HepG2 (cell line): ENCODE measurements around the gene SIMC1. TPM values are rescaled to one million over a fixed set of nuclear protein-coding genes. Genes with fewer than 3 reads are reported as not detected.

ENCODE experiments used
- ATAC-seq: fragments of 200-7000 bp; cut with Tn5 transposase; 3 replicates; pipeline ENCODE4 v1.9.1; 2020; ENCODE audit warnings: mild to moderate bottlenecking, moderate library complexity
- BruUV-seq: library from RNA; stranded (reverse); fragments of 400-500 nt; replicated peaks from 2 replicates; lab custom pipeline; 2021; lab: Mats Ljungman, UMichigan
- CTCF ChIA-PET: fragments of 300-600 bp; formaldehyde crosslinking; extraction: SDS; loops from one replicate; lab custom pipeline; 2021; ENCODE audit warnings: low total read pairs, inconsistent platforms, low intra/inter-chr PET ratio; lab: Yijun Ruan, JAX
- POLR2A ChIA-PET: fragments of 350-600 bp; sonication (Branson Sonifier 250); formaldehyde crosslinking; loops from one replicate; lab custom pipeline; 2020; ENCODE audit warnings: antibody characterized with exemption, inconsistent platforms; lab: Yijun Ruan, JAX
- DNase-seq: peaks from one replicate; pipeline ENCODE4 v3.0.0-alpha.2; 2015; ENCODE audit warnings: low spot score
- FAIRE-seq: peaks from 3 replicates; lab custom pipeline; 2011; peaks lifted over from hg19 to GRCh38; lab: Jason Lieb, UNC
- H2AFZ ChIP-seq: one replicate; pipeline ENCODE4 v1.6.1; 2011; ENCODE audit warnings: low read length, inconsistent platforms
- H3K27ac ChIP-seq: fragments of 300-600 bp; 3 replicates; pipeline ENCODE4 v1.8.0; 2011; ENCODE audit warnings: mixed run types, mild to moderate bottlenecking, mixed read lengths, low read length, inconsistent platforms; ENCODE audit not compliant: insufficient read depth; ENCODE audit errors: extremely low read length
- H3K27me3 ChIP-seq, 2 experiments: fragments of 200-600 bp in 1 of 2; 2 replicates in 1 of 2; 3 replicates in 1 of 2; pipeline versions ENCODE4 v1.6.0 to v1.8.0; 2011; ENCODE audit warnings: low read length in 2 of 2, mild to moderate bottlenecking in 2 of 2, moderate library complexity in 2 of 2, inconsistent platforms in 1 of 2; ENCODE audit not compliant: insufficient read depth in 2 of 2, control insufficient read depth in 1 of 2
- H3K36me3 ChIP-seq, 2 experiments: fragments of 200-600 bp in 1 of 2; replicated peaks in 1 of 2; 2 replicates in 1 of 2; 3 replicates in 1 of 2; pipeline versions ENCODE4 v1.5.1 to v1.8.0; 2011; ENCODE audit warnings: low read length in 2 of 2, inconsistent platforms in 1 of 2; ENCODE audit not compliant: insufficient read depth in 2 of 2, control insufficient read depth in 1 of 2
- H3K4me1 ChIP-seq: 2 replicates; pipeline ENCODE4 v1.5.1; 2012; ENCODE audit warnings: low read length, inconsistent platforms; ENCODE audit not compliant: insufficient read depth
- H3K4me2 ChIP-seq: 2 replicates; pipeline ENCODE4 v1.6.0; 2011; ENCODE audit warnings: low read depth, low read length, inconsistent platforms
- H3K4me3 ChIP-seq, 3 experiments: fragments of 200-600 bp in 1 of 3; sonication (generic), shearing (Covaris generic) in 1 of 3; replicated peaks in 1 of 3; 2 replicates each; pipeline ENCODE4 v1.5.1; 2011 to 2016; ENCODE audit warnings: low read length in 3 of 3, inconsistent platforms in 2 of 3, low read depth in 2 of 3, mild to moderate bottlenecking in 2 of 3, control low read depth in 1 of 3, mixed read lengths in 1 of 3; ENCODE audit not compliant: insufficient read depth in 1 of 3
- H3K79me2 ChIP-seq: one replicate; pipeline ENCODE4 v1.6.1; 2011; ENCODE audit warnings: low read length, inconsistent platforms; ENCODE audit not compliant: insufficient read depth
- H3K9ac ChIP-seq: 2 replicates; pipeline ENCODE4 v1.6.0; 2011; ENCODE audit warnings: mild to moderate bottlenecking, low read depth, low read length, inconsistent platforms; ENCODE audit not compliant: insufficient read depth
- H3K9me3 ChIP-seq: 2 replicates; pipeline ENCODE4 v1.5.1; 2012; ENCODE audit warnings: mild to moderate bottlenecking, low read length
- H4K20me1 ChIP-seq: 2 replicates; pipeline ENCODE4 v1.6.0; 2011; ENCODE audit warnings: inconsistent platforms, mild to moderate bottlenecking, low read length, moderate library complexity; ENCODE audit not compliant: insufficient read depth
- CAMTA2 ChIP-seq: sonication (generic); formaldehyde crosslinking; IDR thresholded peaks from 2 replicates; pipeline ENCODE4 v1.4.0; 2020; ENCODE audit warnings: mild to moderate bottlenecking, missing genetic modification reagents, borderline replicate concordance
- GZF1 ChIP-seq: sonication (generic); formaldehyde crosslinking; IDR thresholded peaks from 2 replicates; pipeline ENCODE4 v1.5.1; 2020; ENCODE audit warnings: mild to moderate bottlenecking, missing genetic modification reagents
- ISX ChIP-seq: sonication (generic); formaldehyde crosslinking; conservative IDR thresholded peaks from 2 replicates; pipeline ENCODE4 v1.5.0; 2020; ENCODE audit warnings: missing genetic modification reagents
- KLF15 ChIP-seq: sonication (generic); formaldehyde crosslinking; IDR thresholded peaks from 2 replicates; pipeline ENCODE4 v1.8.1; 2023; ENCODE audit warnings: borderline replicate concordance, mild to moderate bottlenecking, inconsistent platforms, missing genetic modification reagents, mixed read lengths
- RBFOX2 ChIP-seq: fragments of 200-400 bp; formaldehyde crosslinking; IDR thresholded peaks from 2 replicates; pipeline ENCODE4 v1.6.1; 2017; ENCODE audit warnings: low read depth, mild to moderate bottlenecking, low read length
- SCMH1 ChIP-seq: sonication (generic); formaldehyde crosslinking; IDR thresholded peaks from 2 replicates; pipeline ENCODE4 v1.9.0; 2021; ENCODE audit warnings: missing genetic modification reagents, mild to moderate bottlenecking, borderline replicate concordance
- SOX6 ChIP-seq, 2 experiments: fragments of 450-650 bp in 1 of 2; sonication (generic) in 1 of 2; formaldehyde crosslinking in 1 of 2; IDR thresholded peaks; 2 replicates each; pipeline versions ENCODE4 v1.4.0 to v1.6.1; 2017 to 2020; ENCODE audit warnings: antibody characterized with exemption in 1 of 2, mild to moderate bottlenecking in 1 of 2, missing genetic modification reagents in 1 of 2
- ZFP37 ChIP-seq: sonication (generic); formaldehyde crosslinking; IDR thresholded peaks from 2 replicates; pipeline ENCODE4 v1.4.0; 2020; ENCODE audit warnings: missing genetic modification reagents, borderline replicate concordance
- WGBS: methylation state at CpG from one replicate; pipeline ENCODE4 v1.1.6; 2017; ENCODE audit warnings: low lambda C conversion rate; 5-methylcytosine and 5-hydroxymethylcytosine counted together
- in situ Hi-C: cut with HindIII; loops from 2 replicates; pipeline ENCODE4 v1.10.0; 2017; ENCODE audit warnings: low pct_unique_long_range_greater_than_20kb; ENCODE audit not compliant: extremely low pct_ligation_motif_present
- intact Hi-C: fragments of 100-400 bp; cut with micrococcal nuclease; formaldehyde crosslinking; loops from one replicate; pipeline ENCODE4 v1.10.0; 2022; ENCODE audit not compliant: unreplicated experiment
- polyA plus RNA-seq, 8 experiments: library from polyadenylated mRNA; depleted of rRNA in 3 of 8; stranded (reverse) in 7 of 8; unstranded in 1 of 8; fragments of >200 nt; fragmentation: Illumina TruSeq in 4 of 8; extraction: Trizol in 4 of 8; gene quantifications; 2 replicates each; pipeline versions ENCODE4 v1.2.1 to v1.2.3, GENCODE V29; 2011 to 2016; ENCODE audit warnings: low read depth in 4 of 8, missing spikeins in 1 of 8, mixed read lengths in 1 of 8; ENCODE audit not compliant: insufficient read depth in 1 of 8
- total RNA-seq, 5 experiments: library from RNA; depleted of rRNA; stranded (reverse); fragments of >200 nt; fragmentation: Illumina TruSeq; extraction: Trizol; gene quantifications; 2 replicates each; pipeline ENCODE4 v1.2.3, GENCODE V29; 2016; ENCODE audit warnings: low read depth in 1 of 5
- TF ChIP-seq, protein P1 (sequence below): sonication (generic); formaldehyde crosslinking; IDR thresholded peaks from 2 replicates; pipeline ENCODE4 v1.5.0; 2020; ENCODE audit warnings: missing genetic modification reagents
- TF ChIP-seq, protein P2 (sequence below): sonication (generic); formaldehyde crosslinking; IDR thresholded peaks from 2 replicates; pipeline ENCODE4 v1.9.0; 2021; ENCODE audit warnings: mild to moderate bottlenecking, missing genetic modification reagents
- TF ChIP-seq, protein P3 (sequence below): sonication (generic); formaldehyde crosslinking; IDR thresholded peaks from 2 replicates; pipeline ENCODE4 v1.4.0; 2020; ENCODE audit warnings: missing genetic modification reagents, low read depth, mild to moderate bottlenecking, borderline replicate concordance
- TF ChIP-seq, protein P4 (sequence below): sonication (generic); formaldehyde crosslinking; IDR thresholded peaks from 2 replicates; pipeline ENCODE4 v1.5.0; 2020; ENCODE audit warnings: missing genetic modification reagents, mild to moderate bottlenecking, borderline replicate concordance

Gene SIMC1
- total and polyA plus RNA-seq, 2 of the 13 experiments (the other 11 are each of a cell fraction or from before 2014, with no cell fraction given) = 5.4 to 6.8 TPM

DNA sequence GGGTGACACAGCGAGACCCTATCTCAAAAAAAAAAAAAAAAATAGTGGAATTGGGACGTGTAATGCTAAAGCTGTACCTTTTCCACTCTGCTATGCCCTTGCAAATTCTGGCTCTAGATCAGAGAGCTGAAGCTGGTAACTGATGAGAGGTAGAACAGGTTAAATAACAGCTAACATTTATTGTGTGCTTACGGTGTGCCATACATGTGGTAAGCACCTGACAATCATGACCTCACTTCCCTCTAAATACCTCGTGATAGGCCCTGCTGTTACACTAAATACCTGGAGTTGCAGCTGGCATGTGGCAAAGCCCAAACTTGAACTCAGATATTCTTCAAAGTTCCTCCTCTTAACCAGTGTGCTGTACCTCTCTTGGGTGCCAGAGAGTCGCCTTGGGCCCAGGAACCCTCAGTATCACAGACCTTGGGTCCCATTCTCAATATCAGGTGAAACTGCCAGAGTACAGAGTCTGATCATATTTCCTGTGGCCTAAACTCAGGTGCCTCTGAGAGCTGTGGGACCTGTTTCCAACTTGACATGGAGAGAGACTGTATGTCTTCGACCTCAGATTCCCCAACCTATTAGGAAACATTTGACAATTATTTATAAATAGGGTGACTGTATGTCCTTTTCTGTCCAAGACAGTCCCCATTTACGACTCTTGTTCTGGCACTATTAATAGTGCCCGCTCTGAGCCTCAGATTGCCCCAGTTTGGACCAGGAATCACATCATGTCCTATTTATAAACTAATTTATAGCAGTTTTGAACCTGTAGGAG, 131.9 kb downstream of the SIMC1 start:
- in situ Hi-C loops = no loop called here
- intact Hi-C loops = no loop called here
- H3K79me2 ChIP-seq = no peaks in the 10 kb centered on the region
- ATAC-seq (no peak), DNase-seq (no peak), FAIRE-seq (no peak)
- H3K36me3 ChIP-seq = no peaks in the 10 kb centered on the region
- CTCF ChIA-PET = no interaction called here
- H3K9ac ChIP-seq = no peak overlapping the region
- H3K4me1 ChIP-seq = peaks cover 50% of the 10 kb centered on the region
- POLR2A ChIA-PET = interaction anchor here (0.6 to 1.4 kb wide), 3 partner anchors 9 to 44 kb away, joined by 3 to 6 read pairs (median 3); partner anchors contain the start of genes HIGD2A and NOP16
- H3K4me2 ChIP-seq = no peak overlapping the region
- H3K27ac ChIP-seq = no peak overlapping the region
- H3K27me3 ChIP-seq = peaks cover 0 to under 1% of the 10 kb centered on the region in 2 experiments; a peak in 1 of 5 replicates
- 57% methylated on average over 8 of the region's 8 CpGs for WGBS
- H4K20me1 ChIP-seq = no peaks in the 10 kb centered on the region
- no peak overlapping the region for H2AFZ ChIP-seq
- H3K4me3 ChIP-seq = no peak overlapping the region
- no peaks in the 10 kb centered on the region for H3K9me3 ChIP-seq
- no TSS peak for BruUV-seq
- TF ChIP-seq SOX6 (IDR thresholded peaks at IDR 0.05) (no peak), SOX6 (CRISPR knock-in tag; IDR thresholded peaks at IDR 0.05) (no peak), ZFP37 (CRISPR knock-in tag) (no peak), RBFOX2 (no peak), GZF1 (CRISPR knock-in tag) (no peak), SCMH1 (no peak), KLF15 (no peak), CAMTA2 (CRISPR knock-in tag) (no peak), ISX (no peak)
- TF ChIP-seq, protein P1, sequence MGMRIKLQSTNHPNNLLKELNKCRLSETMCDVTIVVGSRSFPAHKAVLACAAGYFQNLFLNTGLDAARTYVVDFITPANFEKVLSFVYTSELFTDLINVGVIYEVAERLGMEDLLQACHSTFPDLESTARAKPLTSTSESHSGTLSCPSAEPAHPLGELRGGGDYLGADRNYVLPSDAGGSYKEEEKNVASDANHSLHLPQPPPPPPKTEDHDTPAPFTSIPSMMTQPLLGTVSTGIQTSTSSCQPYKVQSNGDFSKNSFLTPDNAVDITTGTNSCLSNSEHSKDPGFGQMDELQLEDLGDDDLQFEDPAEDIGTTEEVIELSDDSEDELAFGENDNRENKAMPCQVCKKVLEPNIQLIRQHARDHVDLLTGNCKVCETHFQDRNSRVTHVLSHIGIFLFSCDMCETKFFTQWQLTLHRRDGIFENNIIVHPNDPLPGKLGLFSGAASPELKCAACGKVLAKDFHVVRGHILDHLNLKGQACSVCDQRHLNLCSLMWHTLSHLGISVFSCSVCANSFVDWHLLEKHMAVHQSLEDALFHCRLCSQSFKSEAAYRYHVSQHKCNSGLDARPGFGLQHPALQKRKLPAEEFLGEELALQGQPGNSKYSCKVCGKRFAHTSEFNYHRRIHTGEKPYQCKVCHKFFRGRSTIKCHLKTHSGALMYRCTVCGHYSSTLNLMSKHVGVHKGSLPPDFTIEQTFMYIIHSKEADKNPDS (CRISPR knock-in tag) = no peak
- TF ChIP-seq, protein P2, sequence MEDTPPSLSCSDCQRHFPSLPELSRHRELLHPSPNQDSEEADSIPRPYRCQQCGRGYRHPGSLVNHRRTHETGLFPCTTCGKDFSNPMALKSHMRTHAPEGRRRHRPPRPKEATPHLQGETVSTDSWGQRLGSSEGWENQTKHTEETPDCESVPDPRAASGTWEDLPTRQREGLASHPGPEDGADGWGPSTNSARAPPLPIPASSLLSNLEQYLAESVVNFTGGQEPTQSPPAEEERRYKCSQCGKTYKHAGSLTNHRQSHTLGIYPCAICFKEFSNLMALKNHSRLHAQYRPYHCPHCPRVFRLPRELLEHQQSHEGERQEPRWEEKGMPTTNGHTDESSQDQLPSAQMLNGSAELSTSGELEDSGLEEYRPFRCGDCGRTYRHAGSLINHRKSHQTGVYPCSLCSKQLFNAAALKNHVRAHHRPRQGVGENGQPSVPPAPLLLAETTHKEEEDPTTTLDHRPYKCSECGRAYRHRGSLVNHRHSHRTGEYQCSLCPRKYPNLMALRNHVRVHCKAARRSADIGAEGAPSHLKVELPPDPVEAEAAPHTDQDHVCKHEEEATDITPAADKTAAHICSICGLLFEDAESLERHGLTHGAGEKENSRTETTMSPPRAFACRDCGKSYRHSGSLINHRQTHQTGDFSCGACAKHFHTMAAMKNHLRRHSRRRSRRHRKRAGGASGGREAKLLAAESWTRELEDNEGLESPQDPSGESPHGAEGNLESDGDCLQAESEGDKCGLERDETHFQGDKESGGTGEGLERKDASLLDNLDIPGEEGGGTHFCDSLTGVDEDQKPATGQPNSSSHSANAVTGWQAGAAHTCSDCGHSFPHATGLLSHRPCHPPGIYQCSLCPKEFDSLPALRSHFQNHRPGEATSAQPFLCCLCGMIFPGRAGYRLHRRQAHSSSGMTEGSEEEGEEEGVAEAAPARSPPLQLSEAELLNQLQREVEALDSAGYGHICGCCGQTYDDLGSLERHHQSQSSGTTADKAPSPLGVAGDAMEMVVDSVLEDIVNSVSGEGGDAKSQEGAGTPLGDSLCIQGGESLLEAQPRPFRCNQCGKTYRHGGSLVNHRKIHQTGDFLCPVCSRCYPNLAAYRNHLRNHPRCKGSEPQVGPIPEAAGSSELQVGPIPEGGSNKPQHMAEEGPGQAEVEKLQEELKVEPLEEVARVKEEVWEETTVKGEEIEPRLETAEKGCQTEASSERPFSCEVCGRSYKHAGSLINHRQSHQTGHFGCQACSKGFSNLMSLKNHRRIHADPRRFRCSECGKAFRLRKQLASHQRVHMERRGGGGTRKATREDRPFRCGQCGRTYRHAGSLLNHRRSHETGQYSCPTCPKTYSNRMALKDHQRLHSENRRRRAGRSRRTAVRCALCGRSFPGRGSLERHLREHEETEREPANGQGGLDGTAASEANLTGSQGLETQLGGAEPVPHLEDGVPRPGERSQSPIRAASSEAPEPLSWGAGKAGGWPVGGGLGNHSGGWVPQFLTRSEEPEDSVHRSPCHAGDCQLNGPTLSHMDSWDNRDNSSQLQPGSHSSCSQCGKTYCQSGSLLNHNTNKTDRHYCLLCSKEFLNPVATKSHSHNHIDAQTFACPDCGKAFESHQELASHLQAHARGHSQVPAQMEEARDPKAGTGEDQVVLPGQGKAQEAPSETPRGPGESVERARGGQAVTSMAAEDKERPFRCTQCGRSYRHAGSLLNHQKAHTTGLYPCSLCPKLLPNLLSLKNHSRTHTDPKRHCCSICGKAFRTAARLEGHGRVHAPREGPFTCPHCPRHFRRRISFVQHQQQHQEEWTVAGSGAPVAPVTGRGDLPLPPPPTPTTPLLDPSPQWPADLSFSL = no peak
- TF ChIP-seq, protein P3, sequence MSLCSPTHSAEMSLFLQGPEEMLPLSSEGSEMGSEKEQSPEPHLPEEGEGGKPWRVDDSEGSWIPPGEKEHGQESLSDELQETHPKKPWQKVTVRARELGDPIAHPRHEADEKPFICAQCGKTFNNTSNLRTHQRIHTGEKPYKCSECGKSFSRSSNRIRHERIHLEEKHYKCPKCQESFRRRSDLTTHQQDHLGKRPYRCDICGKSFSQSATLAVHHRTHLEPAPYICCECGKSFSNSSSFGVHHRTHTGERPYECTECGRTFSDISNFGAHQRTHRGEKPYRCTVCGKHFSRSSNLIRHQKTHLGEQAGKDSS (CRISPR knock-in tag) = no peak
- TF ChIP-seq, protein P4, sequence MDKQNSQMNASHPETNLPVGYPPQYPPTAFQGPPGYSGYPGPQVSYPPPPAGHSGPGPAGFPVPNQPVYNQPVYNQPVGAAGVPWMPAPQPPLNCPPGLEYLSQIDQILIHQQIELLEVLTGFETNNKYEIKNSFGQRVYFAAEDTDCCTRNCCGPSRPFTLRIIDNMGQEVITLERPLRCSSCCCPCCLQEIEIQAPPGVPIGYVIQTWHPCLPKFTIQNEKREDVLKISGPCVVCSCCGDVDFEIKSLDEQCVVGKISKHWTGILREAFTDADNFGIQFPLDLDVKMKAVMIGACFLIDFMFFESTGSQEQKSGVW (CRISPR knock-in tag) = no peak
